Vagina (tissue), 2 donors: ENCODE results near the gene PNCK.

Experiments
- POLR2A ChIP-seq, 2 donors: fragments of 450-650 bp; IDR thresholded peaks; one replicate each; pipeline ENCODE4 v1.6.1; 2017; ENCODE audit warnings: antibody characterized with exemption in 2 of 2, mild to moderate bottlenecking in 2 of 2, moderate library complexity in 2 of 2
- POLR2AphosphoS5 ChIP-seq, 2 donors: sonication (generic); formaldehyde crosslinking; IDR thresholded peaks; one replicate each; pipeline ENCODE4 v1.9.0; 2017; ENCODE audit warnings: antibody characterized with exemption in 2 of 2, mild to moderate bottlenecking in 2 of 2, low read depth in 1 of 2; ENCODE audit not compliant: insufficient read depth in 1 of 2
- TF ChIP-seq, protein P1 (sequence below), 3 experiments: fragments of 450-650 bp in 2 of 3; fragments of 200-600 bp in 1 of 3; sonication (generic) in 1 of 3; IDR thresholded peaks; one replicate each; pipeline ENCODE4 v1.5.1; 2017 to 2019; ENCODE audit warnings: antibody characterized with exemption in 3 of 3, mild to moderate bottlenecking in 2 of 3, moderate library complexity in 2 of 3

DNA sequence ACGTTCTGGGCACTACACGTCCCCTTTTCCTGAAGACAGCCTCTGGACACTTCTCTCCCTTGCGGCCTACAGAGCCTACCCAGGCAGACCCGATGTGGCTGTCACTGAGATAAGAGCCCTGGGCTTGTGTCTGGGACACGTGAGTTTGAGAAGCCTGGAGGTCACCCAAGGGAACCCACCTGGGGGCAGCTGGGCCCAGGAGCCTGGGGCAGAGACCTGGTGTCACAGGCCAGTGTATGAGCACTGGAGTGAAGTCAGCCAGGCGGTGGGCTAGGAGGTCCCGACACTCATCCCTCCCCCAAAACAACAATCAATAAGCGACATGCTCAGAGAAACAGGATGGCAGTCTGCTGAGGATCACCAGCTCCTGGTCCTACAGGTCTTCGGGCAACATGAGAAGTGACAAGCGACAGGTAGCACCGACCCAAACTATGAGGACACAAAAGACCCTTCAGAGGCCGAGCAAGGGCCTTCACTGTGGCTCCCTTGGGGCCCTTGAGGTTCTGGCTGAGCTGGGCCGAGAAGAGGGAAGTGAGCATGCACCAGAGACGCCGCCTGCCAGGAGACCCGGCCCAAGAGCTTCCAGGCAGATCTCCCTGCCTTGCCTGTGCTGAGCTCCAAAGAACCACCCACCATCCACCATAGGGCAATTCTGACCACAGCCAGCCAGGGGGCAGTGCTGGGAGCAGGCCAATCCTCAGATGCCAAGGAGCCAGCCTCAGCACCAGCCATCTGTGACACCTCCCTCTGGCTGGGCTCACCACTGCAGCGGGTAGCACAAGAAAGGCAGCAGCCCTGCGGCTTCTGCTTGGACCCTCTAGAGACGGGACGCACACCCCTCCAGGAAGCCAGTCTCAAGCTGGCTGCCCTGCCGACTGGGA is 37.6 kb downstream of the PNCK start:
- TF ChIP-seq POLR2A (IDR thresholded peaks at IDR 0.05) = no peak
- TF ChIP-seq, protein P1, sequence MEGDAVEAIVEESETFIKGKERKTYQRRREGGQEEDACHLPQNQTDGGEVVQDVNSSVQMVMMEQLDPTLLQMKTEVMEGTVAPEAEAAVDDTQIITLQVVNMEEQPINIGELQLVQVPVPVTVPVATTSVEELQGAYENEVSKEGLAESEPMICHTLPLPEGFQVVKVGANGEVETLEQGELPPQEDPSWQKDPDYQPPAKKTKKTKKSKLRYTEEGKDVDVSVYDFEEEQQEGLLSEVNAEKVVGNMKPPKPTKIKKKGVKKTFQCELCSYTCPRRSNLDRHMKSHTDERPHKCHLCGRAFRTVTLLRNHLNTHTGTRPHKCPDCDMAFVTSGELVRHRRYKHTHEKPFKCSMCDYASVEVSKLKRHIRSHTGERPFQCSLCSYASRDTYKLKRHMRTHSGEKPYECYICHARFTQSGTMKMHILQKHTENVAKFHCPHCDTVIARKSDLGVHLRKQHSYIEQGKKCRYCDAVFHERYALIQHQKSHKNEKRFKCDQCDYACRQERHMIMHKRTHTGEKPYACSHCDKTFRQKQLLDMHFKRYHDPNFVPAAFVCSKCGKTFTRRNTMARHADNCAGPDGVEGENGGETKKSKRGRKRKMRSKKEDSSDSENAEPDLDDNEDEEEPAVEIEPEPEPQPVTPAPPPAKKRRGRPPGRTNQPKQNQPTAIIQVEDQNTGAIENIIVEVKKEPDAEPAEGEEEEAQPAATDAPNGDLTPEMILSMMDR (IDR thresholded peaks at IDR 0.05) = no peak
- no peak for TF ChIP-seq POLR2AphosphoS5 (IDR thresholded peaks at IDR 0.05; ENCODE audit: insufficient read depth in 1 of 2, low read depth in 1 of 2)
